Sigmoid colon (tissue), 7 donors: ENCODE data around the gene CCDC78. TPM values are rescaled to one million over a fixed set of nuclear protein-coding genes. Genes with fewer than 3 reads are reported as not detected.
A peak's percentile ranks its signal among the peaks of the same experiment; 100 is the strongest.
"Not testable (repeated sequence)": the region's sequence is repeated elsewhere in the genome, so short reads cannot be mapped to it uniquely, and the experiment has no call there.

Experiments used
- DNase-seq: peaks from one replicate; pipeline ENCODE4 v3.0.0-alpha.2; 2019
- H3K27ac ChIP-seq, 4 donors: fragments of 200-600 bp; sonication (generic); one replicate each; pipeline ENCODE4 v1.5.1; 2016 to 2019; ENCODE audit warnings: mild to moderate bottlenecking in 1 of 4
- H3K27me3 ChIP-seq, 3 donors: fragments of 200-600 bp; sonication (generic); one replicate each; pipeline ENCODE4 v1.5.1; 2019; ENCODE audit warnings: mild to moderate bottlenecking in 1 of 3
- H3K36me3 ChIP-seq, 4 donors: fragments of 200-600 bp; sonication (generic); one replicate each; pipeline ENCODE4 v1.5.1; 2016 to 2019
- H3K4me1 ChIP-seq, 4 donors: fragments of 200-600 bp; sonication (generic); one replicate each; pipeline ENCODE4 v1.5.1; 2017 to 2019
- H3K4me3 ChIP-seq, 4 donors: fragments of 200-600 bp; sonication (generic); one replicate each; pipeline ENCODE4 v1.5.1; 2017 to 2019; ENCODE audit warnings: mild to moderate bottlenecking in 2 of 4, moderate library complexity in 1 of 4
- H3K9me3 ChIP-seq, 4 donors: fragments of 200-600 bp in 3 of 4; sonication (generic) in 3 of 4; one replicate each; pipeline versions ENCODE4 v1.5.1 to v1.6.1; 2013 to 2019
- EP300 ChIP-seq, 4 donors: sonication (generic); formaldehyde crosslinking; IDR thresholded peaks; one replicate each; pipeline ENCODE4 v1.6.1; 2017; ENCODE audit warnings: antibody characterized with exemption in 4 of 4
- POLR2A ChIP-seq, 2 donors: fragments of 450-650 bp; IDR thresholded peaks; one replicate each; pipeline ENCODE4 v1.6.1; 2016; ENCODE audit warnings: antibody characterized with exemption in 2 of 2, mild to moderate bottlenecking in 2 of 2, moderate library complexity in 2 of 2
- POLR2AphosphoS5 ChIP-seq, 4 donors: sonication (generic); formaldehyde crosslinking; IDR thresholded peaks; one replicate each; pipeline ENCODE4 v1.6.1; 2017; ENCODE audit warnings: antibody characterized with exemption in 4 of 4
- WGBS, 2 donors: extraction: QIAGEN DNeasy Blood & Tissue Kit; methylation state at CpG; one replicate each; pipeline ENCODE4 v1.1.7; 2013; 5-methylcytosine and 5-hydroxymethylcytosine counted together
- intact Hi-C: fragments of 100-400 bp; cut with DNase I; formaldehyde crosslinking; loops from one replicate; pipeline ENCODE4 v1.15.1; 2023
- polyA plus RNA-seq, 3 donors: library from polyadenylated mRNA; stranded (reverse); fragments of 200-250 nt; gene quantifications; one replicate each; pipeline ENCODE4 v1.2.3, GENCODE V29; 2013
- total RNA-seq, 4 donors: library from RNA; depleted of rRNA; stranded (reverse); fragments of >200 nt; gene quantifications; one replicate each; pipeline ENCODE4 v1.1.0, GENCODE V29; 2016
- TF ChIP-seq, protein P1 (sequence below), 4 experiments: fragments of 450-650 bp in 3 of 4; fragments of 200-600 bp in 1 of 4; IDR thresholded peaks; one replicate each; pipeline ENCODE4 v1.5.1; 2016 to 2019; ENCODE audit warnings: antibody characterized with exemption in 4 of 4, mild to moderate bottlenecking in 3 of 4, moderate library complexity in 2 of 4
- donor health status: healthy with polysubstance abuse.
- donor health status: Bipolar disorder and iron deficiency.
- donor health status: healthy.

Gene CCDC78
- total and polyA plus RNA-seq, 7 donors, result 0.49 to 3.4 TPM; not detected in 5

DNA sequence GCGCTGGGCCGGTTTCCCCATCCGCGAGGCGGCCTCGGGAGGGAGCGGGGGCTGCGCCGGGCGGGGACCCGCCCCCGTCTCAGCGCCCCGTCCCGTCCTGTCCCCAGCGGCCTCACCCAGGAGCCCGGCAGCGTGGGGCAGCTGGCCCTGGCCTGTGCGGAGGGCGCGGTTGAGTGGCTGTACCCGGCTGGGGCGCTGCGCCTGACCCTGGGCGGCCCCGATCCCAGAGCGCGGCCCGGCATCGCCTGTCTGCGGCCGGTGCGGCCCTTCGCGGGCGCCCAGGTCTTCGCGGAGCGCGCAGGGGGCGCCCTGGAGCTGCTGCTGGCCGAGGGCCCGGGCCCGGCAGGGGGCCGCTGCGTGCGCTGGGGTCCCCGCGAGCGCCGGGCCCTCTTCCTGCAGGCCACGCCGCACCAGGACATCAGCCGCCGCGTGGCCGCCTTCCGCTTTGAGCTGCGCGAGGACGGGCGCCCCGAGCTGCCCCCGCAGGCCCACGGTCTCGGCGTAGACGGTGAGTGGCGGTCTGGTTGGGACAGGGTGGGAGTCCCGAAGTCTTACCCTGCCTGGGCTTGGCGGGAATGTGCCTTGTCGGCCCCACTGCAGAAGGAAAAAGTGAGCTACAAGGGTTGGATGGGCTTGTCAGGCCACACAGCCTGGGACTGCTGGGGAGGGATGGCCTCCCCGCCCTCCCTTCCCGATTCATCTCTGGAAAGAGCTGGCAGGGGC lies 10.6 kb downstream of the CCDC78 start:
- Histone ChIP-seq H3K9me3 (no peaks in the 10 kb centered on the region), H3K4me1 (peaks cover 0 to 44% (median 35%) of the 10 kb centered on the region in 4 donors), H3K36me3 (no peaks in the 10 kb centered on the region), H3K27me3 (peaks cover 4 to 21% (median 13%) of the 10 kb centered on the region in 3 donors), H3K27ac (peak overlapping the region; percentile 40 to 75 (median 56)), H3K4me3 (peak overlapping the region; percentile 53 to 75 (median 64))
- no peak for TF ChIP-seq EP300 (IDR thresholded peaks at IDR 0.05)
- TF ChIP-seq, protein P1, sequence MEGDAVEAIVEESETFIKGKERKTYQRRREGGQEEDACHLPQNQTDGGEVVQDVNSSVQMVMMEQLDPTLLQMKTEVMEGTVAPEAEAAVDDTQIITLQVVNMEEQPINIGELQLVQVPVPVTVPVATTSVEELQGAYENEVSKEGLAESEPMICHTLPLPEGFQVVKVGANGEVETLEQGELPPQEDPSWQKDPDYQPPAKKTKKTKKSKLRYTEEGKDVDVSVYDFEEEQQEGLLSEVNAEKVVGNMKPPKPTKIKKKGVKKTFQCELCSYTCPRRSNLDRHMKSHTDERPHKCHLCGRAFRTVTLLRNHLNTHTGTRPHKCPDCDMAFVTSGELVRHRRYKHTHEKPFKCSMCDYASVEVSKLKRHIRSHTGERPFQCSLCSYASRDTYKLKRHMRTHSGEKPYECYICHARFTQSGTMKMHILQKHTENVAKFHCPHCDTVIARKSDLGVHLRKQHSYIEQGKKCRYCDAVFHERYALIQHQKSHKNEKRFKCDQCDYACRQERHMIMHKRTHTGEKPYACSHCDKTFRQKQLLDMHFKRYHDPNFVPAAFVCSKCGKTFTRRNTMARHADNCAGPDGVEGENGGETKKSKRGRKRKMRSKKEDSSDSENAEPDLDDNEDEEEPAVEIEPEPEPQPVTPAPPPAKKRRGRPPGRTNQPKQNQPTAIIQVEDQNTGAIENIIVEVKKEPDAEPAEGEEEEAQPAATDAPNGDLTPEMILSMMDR (IDR thresholded peaks at IDR 0.05), result no peak
- DNase-seq, result no peak
- intact Hi-C loops, result no loop called here
- 1 to 2% methylated on average over 74 of the region's 74 CpGs for WGBS, 2 donors

DNA sequence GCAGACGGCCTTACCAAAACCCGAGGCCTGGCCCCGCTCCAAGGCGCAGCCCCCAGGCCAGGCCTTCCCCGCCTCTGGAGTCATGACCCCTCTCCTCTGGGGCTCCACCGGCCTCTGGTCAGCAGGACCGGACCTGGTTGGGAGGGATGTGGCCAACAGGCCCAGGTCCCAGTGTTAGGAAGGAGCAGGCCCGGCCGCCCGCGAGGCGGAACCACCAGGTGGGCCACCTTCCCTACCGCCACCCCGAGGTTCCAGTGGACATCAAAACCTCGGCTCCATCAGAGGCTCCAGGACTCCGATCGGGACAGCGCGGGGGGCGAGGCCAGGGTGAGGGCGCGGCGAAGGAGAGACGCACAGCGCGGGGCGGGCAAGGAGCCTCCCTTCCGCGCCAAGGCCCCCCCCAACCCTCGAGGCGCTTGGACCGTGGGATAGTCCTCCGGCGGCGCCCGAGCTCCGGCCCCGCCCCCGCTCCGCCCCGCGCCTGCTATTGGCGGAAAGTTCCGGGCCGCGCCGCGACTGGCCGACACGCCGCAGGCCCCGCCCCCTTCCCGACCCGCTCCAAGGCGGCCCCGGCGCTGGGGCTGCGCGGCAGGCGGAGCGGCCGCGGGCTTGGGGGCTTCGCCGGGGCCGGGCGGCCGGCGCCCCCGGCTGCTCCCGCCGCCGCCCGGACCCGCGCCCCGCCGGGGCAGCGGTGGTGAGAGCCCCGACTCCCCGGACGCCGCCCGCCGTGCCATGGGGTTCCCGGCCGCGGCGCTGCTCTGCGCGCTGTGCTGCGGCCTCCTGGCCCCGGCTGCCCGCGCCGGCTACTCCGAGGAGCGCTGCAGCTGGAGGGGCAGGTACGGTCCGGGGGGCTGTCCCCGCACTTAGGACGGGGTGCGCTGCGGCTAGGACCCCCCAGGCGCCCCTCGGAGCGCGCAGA lies 11.4 kb downstream of the CCDC78 start, which contains the start of gene METRN:
METRN (plus strand) TSS at position 561 of the 919 bp plus-strand sequence; CDS start at position 733, 172 bp downstream.
- no peaks in the 10 kb centered on the region for H3K9me3 ChIP-seq
- H3K4me1 ChIP-seq, result peaks cover 0 to 41% (median 31%) of the 10 kb centered on the region in 4 donors
- intact Hi-C loops, result loop anchor here (5.0 kb wide), 1 partner anchor 342 kb away; no protein-coding TSS in a partner anchor
- H3K36me3 ChIP-seq, result no peaks in the 10 kb centered on the region
- 5 to 6% methylated on average over 108 of the region's 108 CpGs for WGBS, 2 donors
- peak within 1 kb of the TSS; percentile 40 to 75 (median 56) for H3K27ac ChIP-seq
- H3K27me3 ChIP-seq, result peaks cover 9 to 30% (median 21%) of the 10 kb centered on the region in 3 donors
- TF ChIP-seq, protein P1 (IDR thresholded peaks at IDR 0.05), result no peak
- TF ChIP-seq POLR2AphosphoS5 (IDR thresholded peaks at IDR 0.05) (no peak), EP300 (IDR thresholded peaks at IDR 0.05) (no peak), POLR2A (IDR thresholded peaks at IDR 0.05) (no peak)
- peak within 1 kb of the TSS; percentile 53 to 75 (median 64) for H3K4me3 ChIP-seq
- peak; percentile 96 for DNase-seq

GRCh38 chr16:714079-714478 lies 12.2 kb downstream of the CCDC78 start:
- H3K27me3 ChIP-seq, result peaks cover 9 to 37% (median 27%) of the 10 kb centered on the region in 3 donors
- DNase-seq, result no peak
- intact Hi-C loops, result loop anchor here (5.0 kb wide), 1 partner anchor 343 kb away; no protein-coding TSS in a partner anchor
- peaks cover 0 to 38% (median 28%) of the 10 kb centered on the region in 4 donors for H3K4me1 ChIP-seq
- 60 to 65% methylated on average over 11 of the region's 11 CpGs for WGBS, 2 donors
- no peaks in the 10 kb centered on the region for H3K36me3 ChIP-seq
- H3K9me3 ChIP-seq, result no peaks in the 10 kb centered on the region
- TF ChIP-seq POLR2AphosphoS5 (IDR thresholded peaks at IDR 0.05), result no peak
- TF ChIP-seq, protein P1 (IDR thresholded peaks at IDR 0.05), result no peak
- no peak for TF ChIP-seq POLR2A (IDR thresholded peaks at IDR 0.05)
- no peak for TF ChIP-seq EP300 (IDR thresholded peaks at IDR 0.05)
- no peak overlapping the region for H3K27ac ChIP-seq
- no peak overlapping the region for H3K4me3 ChIP-seq

- peak in 1 of 4 donors; percentile 6 for TF ChIP-seq POLR2AphosphoS5 (IDR thresholded peaks at IDR 0.05)
- TF ChIP-seq, protein P1 (IDR thresholded peaks at IDR 0.05), result peak in 1 of 4 experiments; percentile 12
- H3K27me3 ChIP-seq, result peaks cover 16 to 50% (median 40%) of the 10 kb centered on the region in 3 donors
- H3K4me1 ChIP-seq, result peaks cover 0 to 38% (median 27%) of the 10 kb centered on the region in 4 donors
- not testable (repeated sequence) for DNase-seq, H3K9me3 ChIP-seq, H3K4me3 ChIP-seq, H3K27ac ChIP-seq, H3K36me3 ChIP-seq
- intact Hi-C loops, result loop anchor here (5.0 kb wide), 1 partner anchor 345 kb away; no protein-coding TSS in a partner anchor
- 30 to 57% methylated on average over 13 of the region's 13 CpGs for WGBS, 2 donors
These were observed 13.4 kb downstream of the CCDC78 start for GRCh38 chr16:712740-713250.
